ENCODE data around the gene VAV2. TPM values are rescaled to one million over a fixed set of nuclear protein-coding genes. Genes with fewer than 3 reads are reported as not detected.

The VAV2 gene
- total and polyA plus RNA-seq, 2 of the 4 experiments (the other 2 are of a cell fraction) = 10.8 to 13.4 TPM

GRCh38 chr9:133852431-133852830, 139.7 kb downstream of the VAV2 start:
- Histone ChIP-seq H2AK9ac (replicated peaks; ENCODE audit: low read depth, low read length, poor library complexity) (no peak overlapping the region), H2BK15ac (ENCODE audit: low read depth, low read length) (no peak overlapping the region), H2AFZ (replicated peaks; ENCODE audit: low read length, poor library complexity) (no peak overlapping the region), H2AK5ac (ENCODE audit: low read depth, low read length) (no peak overlapping the region), H3K23ac (ENCODE audit: low read depth, low read length) (no peak overlapping the region), H2BK120ac (ENCODE audit: low read depth, low read length) (no peak overlapping the region), H3K4me2 (ENCODE audit: low read depth, low read length) (no peak overlapping the region), H3K9me1 (ENCODE audit: insufficient read depth, low read length) (peaks cover 31% of the 10 kb centered on the region), H4K5ac (ENCODE audit: low read depth, low read length) (no peak overlapping the region), H3K36me3 (ENCODE audit: control insufficient read depth, insufficient read depth, low read length) (no peaks in the 10 kb centered on the region), H3K4me3 (ENCODE audit: insufficient read depth, low read depth, low read length) (no peak overlapping the region), H2BK5ac (ENCODE audit: low read depth, low read length, poor library complexity, severe bottlenecking) (no peak overlapping the region), H3K4ac (ENCODE audit: low read depth, low read length) (no peak overlapping the region), H4K91ac (ENCODE audit: insufficient read depth, low read depth, low read length) (no peak overlapping the region), H3K4me1 (ENCODE audit: control insufficient read depth, insufficient read depth, low read length) (peaks cover 12% of the 10 kb centered on the region), H4K8ac (ENCODE audit: low read depth in 2 of 2, low read length in 2 of 2) (no peak overlapping the region), H3K27me3 (ENCODE audit: control insufficient read depth, insufficient read depth, low read length) (no peaks in the 10 kb centered on the region), H2BK20ac (ENCODE audit: low read depth, low read length) (no peak overlapping the region), H3K14ac (replicated peaks; ENCODE audit: low read depth, low read length) (no peak overlapping the region), H3K18ac (ENCODE audit: low read depth, low read length) (no peak overlapping the region), H3K9ac (ENCODE audit: low read depth, low read length) (no peak overlapping the region), H3K9me3 (ENCODE audit: control insufficient read depth, insufficient read depth, low read length) (no peaks in the 10 kb centered on the region), H3K56ac (ENCODE audit: extremely low read depth, insufficient read depth, low read length) (no peak overlapping the region), H4K20me1 (ENCODE audit: insufficient read depth, low read length) (0 out of 2 replicates have a peak, but pooled peaks cover 13% of the 10 kb centered on the region), H3K79me1 (ENCODE audit: low read depth in 1 of 2, low read length in 2 of 2) (peaks cover 32 to 76% of the 10 kb centered on the region in 2 experiments), H3K27ac (ENCODE audit: insufficient read depth, low read length) (no peak overlapping the region)
- ChIA-PET POLR2A (ENCODE audit: unreplicated experiment) (no interaction called here), CTCF (no interaction called here)
- no peak for ATAC-seq (ENCODE audit: low read depth)
- DNase-seq = no peak
- WGBS, 2 experiments (ENCODE audit: extremely low coverage in 2 of 2, insufficient read length in 1 of 2) = 92% methylated on average over 2 of the region's 6 CpGs; no CpG with 5 or more reads in 1 of the 2 experiments
- no TSS peak for BruUV-seq (replicated peaks)
- in situ Hi-C loops (cut with MboI; ENCODE audit: low sequenced_read_pairs) = no loop called here
- TF ChIP-seq FOS (IDR thresholded peaks at IDR 0.05; ENCODE audit: low read depth, low read length) (no peak), BHLHE40 (IDR thresholded peaks at IDR 0.05; ENCODE audit: low read depth, low read length) (no peak), USF2 (IDR thresholded peaks at IDR 0.05; ENCODE audit: low read depth, low read length) (no peak), RAD21 (IDR thresholded peaks at IDR 0.05; ENCODE audit: low read length) (no peak), SMC3 (IDR thresholded peaks at IDR 0.05; ENCODE audit: low read depth, low read length) (no peak), CHD1 (IDR thresholded peaks at IDR 0.05; ENCODE audit: low read depth, low read length) (no peak), NFE2L2 (IDR thresholded peaks at IDR 0.05; ENCODE audit: low read depth, low read length) (no peak)
- dilution Hi-C loops (cut with HindIII; ENCODE audit: low sequenced_read_pairs, unreplicated experiment) = no loop called here
- intact Hi-C loops (cut with micrococcal nuclease) = no loop called here
